Measurements from ENCODE around the gene USP3.

DNA sequence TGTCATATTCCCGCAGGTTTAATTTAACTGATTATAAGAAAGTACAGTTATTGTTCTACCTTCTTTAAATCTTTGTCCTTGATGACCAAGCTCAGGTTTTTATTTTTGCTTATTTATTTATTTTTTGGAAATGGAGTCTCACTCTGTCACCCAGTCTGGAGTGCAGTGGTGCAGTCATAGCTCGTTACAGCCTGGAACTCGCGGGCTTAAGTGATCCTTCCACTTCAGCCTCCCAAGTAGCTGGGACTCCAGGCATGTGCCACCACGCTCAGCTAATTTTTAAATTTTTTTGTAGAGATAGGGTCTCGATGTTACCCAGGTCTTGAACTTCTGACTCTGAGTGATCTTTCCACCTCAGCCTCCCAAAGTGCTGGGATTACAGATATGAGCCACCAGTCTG is 8.9 kb downstream of the USP3 start:
- no peak for TF ChIP-seq POLR2AphosphoS5 (IDR thresholded peaks at IDR 0.05)
- TF ChIP-seq EP300 (IDR thresholded peaks at IDR 0.05) = no peak
- TF ChIP-seq, protein P1, sequence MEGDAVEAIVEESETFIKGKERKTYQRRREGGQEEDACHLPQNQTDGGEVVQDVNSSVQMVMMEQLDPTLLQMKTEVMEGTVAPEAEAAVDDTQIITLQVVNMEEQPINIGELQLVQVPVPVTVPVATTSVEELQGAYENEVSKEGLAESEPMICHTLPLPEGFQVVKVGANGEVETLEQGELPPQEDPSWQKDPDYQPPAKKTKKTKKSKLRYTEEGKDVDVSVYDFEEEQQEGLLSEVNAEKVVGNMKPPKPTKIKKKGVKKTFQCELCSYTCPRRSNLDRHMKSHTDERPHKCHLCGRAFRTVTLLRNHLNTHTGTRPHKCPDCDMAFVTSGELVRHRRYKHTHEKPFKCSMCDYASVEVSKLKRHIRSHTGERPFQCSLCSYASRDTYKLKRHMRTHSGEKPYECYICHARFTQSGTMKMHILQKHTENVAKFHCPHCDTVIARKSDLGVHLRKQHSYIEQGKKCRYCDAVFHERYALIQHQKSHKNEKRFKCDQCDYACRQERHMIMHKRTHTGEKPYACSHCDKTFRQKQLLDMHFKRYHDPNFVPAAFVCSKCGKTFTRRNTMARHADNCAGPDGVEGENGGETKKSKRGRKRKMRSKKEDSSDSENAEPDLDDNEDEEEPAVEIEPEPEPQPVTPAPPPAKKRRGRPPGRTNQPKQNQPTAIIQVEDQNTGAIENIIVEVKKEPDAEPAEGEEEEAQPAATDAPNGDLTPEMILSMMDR (IDR thresholded peaks at IDR 0.05) = no peak
- no peak for TF ChIP-seq POLR2A (IDR thresholded peaks at IDR 0.05)
